PC-9 (cell line): ENCODE measurements around the gene ICOSLG. TPM values are rescaled to one million over a fixed set of nuclear protein-coding genes. Genes with fewer than 3 reads are reported as not detected.

ENCODE experiments used
- BruUV-seq: library from RNA; stranded (reverse); fragments of 400-500 nt; replicated peaks from 2 replicates; lab custom pipeline; 2021; lab: Mats Ljungman, UMichigan
- CTCF ChIA-PET: fragments of 300-600 bp; sonication (Branson Sonifier 250); formaldehyde crosslinking; loops from one replicate; lab custom pipeline; 2022; ENCODE audit warnings: antibody characterized with exemption; lab: Charles Lee
- POLR2A ChIA-PET: fragments of 300-600 bp; sonication (Branson Sonifier 250); formaldehyde crosslinking; loops from one replicate; lab custom pipeline; 2022; ENCODE audit warnings: antibody characterized with exemption; ENCODE audit not compliant: unreplicated experiment; lab: Charles Lee
- DNase-seq, 2 experiments: peaks; one replicate each; pipeline versions ENCODE4 v3.0.0 to v3.0.0-alpha.2; 2015 to 2022; ENCODE audit warnings: mixed read lengths in 1 of 2
- H2AFZ ChIP-seq: fragments of 200-600 bp; sonication (generic); 2 replicates; pipeline ENCODE4 v1.8.1; 2017; ENCODE audit warnings: antibody characterized with exemption
- H3F3A ChIP-seq: fragments of 200-600 bp; sonication (generic); 2 replicates; pipeline ENCODE4 v1.8.1; 2017; ENCODE audit warnings: antibody characterized with exemption, mild to moderate bottlenecking, low read depth; ENCODE audit not compliant: insufficient read depth
- H3K27ac ChIP-seq: fragments of 200-600 bp; sonication (generic); 2 replicates; pipeline ENCODE4 v1.6.1; 2016; ENCODE audit warnings: mixed run types
- H3K27me3 ChIP-seq: fragments of 200-600 bp; sonication (generic); 2 replicates; pipeline ENCODE4 v1.6.1; 2016; ENCODE audit warnings: low read depth, mixed run types; ENCODE audit not compliant: insufficient read depth
- H3K36me3 ChIP-seq: fragments of 200-600 bp; sonication (generic); 2 replicates; pipeline ENCODE4 v1.6.1; 2016; ENCODE audit warnings: low read depth, mixed run types
- H3K4me1 ChIP-seq: fragments of 200-600 bp; sonication (generic); replicated peaks from 2 replicates; pipeline ENCODE4 v1.6.1; 2016; ENCODE audit warnings: mixed run types; ENCODE audit not compliant: insufficient read depth
- H3K4me2 ChIP-seq: fragments of 200-600 bp; sonication (generic); 2 replicates; pipeline ENCODE4 v1.6.1; 2017; ENCODE audit warnings: mixed run types
- H3K4me3 ChIP-seq: fragments of 200-600 bp; sonication (generic); 2 replicates; pipeline ENCODE4 v1.6.1; 2016; ENCODE audit warnings: mixed run types
- H3K79me2 ChIP-seq: fragments of 200-600 bp; sonication (generic); 2 replicates; pipeline ENCODE4 v1.6.1; 2017; ENCODE audit warnings: low read depth, mixed run types
- H3K9me2 ChIP-seq: fragments of 200-600 bp; sonication (generic); 2 replicates; pipeline ENCODE4 v1.8.1; 2017; ENCODE audit warnings: mild to moderate bottlenecking; ENCODE audit not compliant: insufficient read depth
- H3K9me3 ChIP-seq: fragments of 200-600 bp; sonication (generic); 2 replicates; pipeline ENCODE4 v1.8.1; 2016; ENCODE audit warnings: low read depth; ENCODE audit not compliant: insufficient read depth
- H4K20me1 ChIP-seq: fragments of 200-600 bp; sonication (generic); 2 replicates; pipeline ENCODE4 v1.8.1; 2017; ENCODE audit not compliant: insufficient read depth
- CTCF ChIP-seq: fragments of 200-600 bp; sonication (generic); conservative IDR thresholded peaks from 2 replicates; pipeline ENCODE4 v1.6.1; 2017; ENCODE audit warnings: mixed run types, antibody characterized with exemption, mild to moderate bottlenecking, moderate library complexity
- EZH2 ChIP-seq: fragments of 200-600 bp; sonication (generic); IDR thresholded peaks from 2 replicates; pipeline ENCODE4 v1.8.0; 2017; ENCODE audit warnings: antibody characterized with exemption, low read depth
- intact Hi-C: fragments of 100-400 bp; cut with micrococcal nuclease; formaldehyde crosslinking; loops from one replicate; pipeline ENCODE4 v1.10.0; 2022; ENCODE audit not compliant: unreplicated experiment
- total RNA-seq: library from RNA; stranded (reverse); gene quantifications from 2 replicates; pipeline ENCODE4 v1.2.3, GENCODE V29; 2021

ICOSLG gene
- total RNA-seq, 1 experiment from 2014 or later = 2.9 TPM

DNA sequence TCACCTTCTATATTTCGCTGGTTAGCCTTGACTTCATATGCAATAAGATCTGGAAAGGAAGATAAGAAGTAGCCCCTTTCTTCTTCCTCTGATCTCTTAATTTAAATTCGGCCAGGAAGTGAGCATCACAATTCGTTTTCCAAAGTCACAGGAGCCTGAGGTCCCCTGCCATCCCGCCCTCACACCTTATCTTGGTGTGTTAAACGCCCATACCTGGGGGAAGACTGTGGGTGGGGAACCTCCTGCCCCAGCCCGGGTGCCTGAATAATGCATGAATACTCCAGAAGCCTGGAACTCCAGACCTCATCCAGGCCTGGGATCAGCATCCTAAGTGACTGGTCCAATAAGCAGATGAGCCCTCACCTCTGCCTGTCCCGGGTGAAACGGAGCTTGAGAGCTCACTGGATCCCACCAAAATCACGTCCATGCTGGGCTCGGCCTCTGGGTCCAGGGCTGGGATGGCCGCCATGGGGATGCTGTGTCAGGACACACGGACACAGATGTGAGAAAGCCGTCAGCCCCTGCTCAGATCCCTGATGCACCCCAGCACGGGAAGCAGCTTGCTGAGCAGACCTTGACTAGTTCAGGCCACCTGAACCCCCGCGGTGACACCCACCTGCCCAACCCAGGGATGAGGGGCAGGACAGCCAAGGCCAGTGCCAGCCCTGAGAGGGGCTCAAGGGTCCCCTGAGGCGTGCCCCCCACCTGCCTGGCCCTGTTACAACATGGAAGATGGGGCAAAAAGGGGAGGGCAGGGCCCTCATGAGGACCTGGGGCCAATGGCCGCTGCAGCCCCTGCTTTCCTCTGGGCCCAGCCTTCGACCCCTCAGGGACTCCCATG is 20.3 kb upstream of the ICOSLG start:
- Histone ChIP-seq H3K9me2 (no peaks in the 10 kb centered on the region), H2AFZ (no peak overlapping the region), H3K79me2 (no peaks in the 10 kb centered on the region), H3K9me3 (no peaks in the 10 kb centered on the region), H3K36me3 (no peaks in the 10 kb centered on the region), H4K20me1 (no peaks in the 10 kb centered on the region), H3K27me3 (no peaks in the 10 kb centered on the region), H3K4me1 (peaks cover 10% of the 10 kb centered on the region), H3K4me3 (no peak overlapping the region), H3F3A (no peaks in the 10 kb centered on the region), H3K4me2 (no peak overlapping the region), H3K27ac (no peak overlapping the region)
- no TSS peak for BruUV-seq
- ChIA-PET CTCF (no interaction called here), POLR2A (no interaction called here)
- TF ChIP-seq EZH2 = no peak
- no peak for TF ChIP-seq CTCF
- DNase-seq = no peak
- intact Hi-C loops = no loop called here

GRCh38 chr21:44260066-44260465 is 19.3 kb upstream of the ICOSLG start:
- H3K4me2 ChIP-seq = no peak overlapping the region
- no peaks in the 10 kb centered on the region for H3K9me3 ChIP-seq
- ChIA-PET POLR2A (no interaction called here), CTCF (no interaction called here)
- no peaks in the 10 kb centered on the region for H3K9me2 ChIP-seq
- H3K27me3 ChIP-seq = no peaks in the 10 kb centered on the region
- H3K79me2 ChIP-seq = no peaks in the 10 kb centered on the region
- no peak overlapping the region for H3K27ac ChIP-seq
- no peak for DNase-seq
- intact Hi-C loops = no loop called here
- no peak overlapping the region for H3K4me3 ChIP-seq
- no peak for TF ChIP-seq EZH2
- no peak for TF ChIP-seq CTCF
- no peaks in the 10 kb centered on the region for H4K20me1 ChIP-seq
- BruUV-seq = no TSS peak
- peaks cover 18% of the 10 kb centered on the region for H3K4me1 ChIP-seq
- no peaks in the 10 kb centered on the region for H3F3A ChIP-seq
- no peaks in the 10 kb centered on the region for H3K36me3 ChIP-seq
- no peak overlapping the region for H2AFZ ChIP-seq

- no TSS peak for BruUV-seq
- Histone ChIP-seq H4K20me1 (no peaks in the 10 kb centered on the region), H3K4me3 (no peak overlapping the region), H3K9me3 (no peaks in the 10 kb centered on the region), H3K9me2 (no peaks in the 10 kb centered on the region), H3K27me3 (no peaks in the 10 kb centered on the region), H3K4me2 (no peak overlapping the region), H3F3A (no peaks in the 10 kb centered on the region), H3K36me3 (no peaks in the 10 kb centered on the region), H3K27ac (no peak overlapping the region), H2AFZ (no peak overlapping the region), H3K79me2 (no peaks in the 10 kb centered on the region), H3K4me1 (peaks cover 18% of the 10 kb centered on the region)
- TF ChIP-seq EZH2 (no peak), CTCF (no peak)
- ChIA-PET CTCF (no interaction called here), POLR2A (no interaction called here)
- no peak for DNase-seq
- intact Hi-C loops = no loop called here
Observed at GRCh38 chr21:44259082-44259705, 18.5 kb upstream of the ICOSLG start.
